GM23248 (cell line): ENCODE data around the gene GABRA6. TPM values are rescaled to one million over a fixed set of nuclear protein-coding genes. Genes with fewer than 3 reads are reported as not detected.

Experiments used
- DNase-seq: peaks from one replicate; pipeline ENCODE4 v3.0.0-alpha.2; 2015
- H2AFZ ChIP-seq: fragments of 200-600 bp; sonication (generic); 2 replicates; pipeline ENCODE4 v1.6.1; 2016; ENCODE audit warnings: antibody characterized with exemption
- H3F3A ChIP-seq: fragments of 200-600 bp; sonication (generic); 2 replicates; pipeline ENCODE4 v1.6.1; 2016; ENCODE audit warnings: mild to moderate bottlenecking, antibody characterized with exemption, mixed run types; ENCODE audit not compliant: insufficient read depth
- H3K27ac ChIP-seq: fragments of 200-600 bp; sonication (generic); 2 replicates; pipeline ENCODE4 v1.5.1; 2016; ENCODE audit warnings: mild to moderate bottlenecking
- H3K27me3 ChIP-seq: fragments of 200-600 bp; sonication (generic); replicated peaks from 2 replicates; pipeline ENCODE4 v1.6.1; 2016; ENCODE audit warnings: mild to moderate bottlenecking; ENCODE audit not compliant: insufficient read depth
- H3K36me3 ChIP-seq: fragments of 200-600 bp; sonication (generic); 2 replicates; pipeline ENCODE4 v1.6.1; 2016; ENCODE audit warnings: low read depth, mild to moderate bottlenecking
- H3K4me1 ChIP-seq: fragments of 200-600 bp; sonication (generic); 2 replicates; pipeline ENCODE4 v1.6.1; 2016; ENCODE audit warnings: mild to moderate bottlenecking; ENCODE audit not compliant: insufficient read depth
- H3K4me2 ChIP-seq: fragments of 200-600 bp; sonication (generic); one replicate; pipeline ENCODE4 v1.6.1; 2016; ENCODE audit warnings: mild to moderate bottlenecking; ENCODE audit not compliant: unreplicated experiment
- H3K4me3 ChIP-seq: fragments of 200-600 bp; sonication (generic); 2 replicates; pipeline ENCODE4 v1.5.1; 2016; ENCODE audit warnings: mild to moderate bottlenecking
- H3K79me2 ChIP-seq: fragments of 200-600 bp; sonication (generic); 2 replicates; pipeline ENCODE4 v1.6.1; 2016; ENCODE audit warnings: mild to moderate bottlenecking; ENCODE audit not compliant: insufficient read depth
- H3K9ac ChIP-seq: fragments of 200-600 bp; sonication (generic); 2 replicates; pipeline ENCODE4 v1.6.1; 2016; ENCODE audit warnings: mild to moderate bottlenecking
- H3K9me2 ChIP-seq: fragments of 200-600 bp; sonication (generic); 2 replicates; pipeline ENCODE4 v1.6.1; 2016; ENCODE audit warnings: mixed run types, mild to moderate bottlenecking, moderate library complexity; ENCODE audit not compliant: insufficient read depth
- H3K9me3 ChIP-seq: fragments of 200-600 bp; sonication (generic); one replicate; pipeline ENCODE4 v1.6.1; 2017; ENCODE audit warnings: low read depth
- H4K20me1 ChIP-seq: fragments of 200-600 bp; sonication (generic); 2 replicates; pipeline ENCODE4 v1.6.0; 2016; ENCODE audit not compliant: insufficient read depth
- EZH2 ChIP-seq: fragments of 200-600 bp; sonication (generic); IDR thresholded peaks from 2 replicates; pipeline ENCODE4 v1.6.1; 2018; ENCODE audit warnings: antibody characterized with exemption, mild to moderate bottlenecking; ENCODE audit not compliant: insufficient read depth, poor library complexity, severe bottlenecking
- EZH2phosphoT487 ChIP-seq: fragments of 200-600 bp; sonication (generic); IDR thresholded peaks from 2 replicates; pipeline ENCODE4 v1.6.1; 2018; ENCODE audit warnings: antibody characterized with exemption, moderate library complexity, mild to moderate bottlenecking, low read depth; ENCODE audit not compliant: insufficient read depth
- WGBS, 2 experiments: methylation state at CpG; one replicate each; pipeline ENCODE4 v1.1.6; 2015 to 2017; ENCODE audit warnings: low lambda C conversion rate in 2 of 2, low coverage in 1 of 2; ENCODE audit errors: missing lambda C conversion rate in 2 of 2; 5-methylcytosine and 5-hydroxymethylcytosine counted together
- in situ Hi-C: fragments of 300-500 bp; cut with MboI; formaldehyde crosslinking; loops from 2 replicates; pipeline ENCODE4 v1.15.0; 2020
- polyA plus RNA-seq: library from polyadenylated mRNA; unstranded; fragments of >200 nt; fragmentation: Nextera tagmentation; extraction: Ambion mirVana; gene quantifications from 2 replicates; pipeline ENCODE4 v1.2.1, GENCODE V29; 2016
- total RNA-seq: library from RNA; depleted of rRNA; stranded (reverse); fragments of >200 nt; shearing (Covaris generic); gene quantifications from 2 replicates; pipeline ENCODE4 v1.2.3, GENCODE V29; 2014

The GABRA6 gene
- total and polyA plus RNA-seq, 2 experiments from 2014 or later, result not detected

DNA sequence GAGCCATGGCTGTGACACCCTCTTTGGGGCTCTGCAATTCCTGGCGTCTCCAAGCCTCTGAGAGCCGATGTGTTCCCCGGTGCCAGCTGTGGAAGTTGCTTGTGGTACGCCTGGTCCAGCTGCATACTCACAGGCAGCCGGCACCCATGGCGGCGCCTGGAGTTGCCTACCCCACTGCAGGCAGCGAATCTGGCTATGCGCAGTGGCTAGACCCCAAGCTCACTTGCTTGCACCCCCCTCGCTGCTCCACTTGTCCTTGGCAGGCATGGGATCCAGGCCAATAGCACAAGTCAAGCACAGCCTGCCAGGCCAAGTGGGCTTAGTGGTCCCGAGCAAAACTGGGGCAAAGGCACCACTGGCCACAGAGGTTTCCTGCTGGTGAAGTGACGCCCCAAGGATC, 24.7 kb upstream of the GABRA6 start:
- no peaks in the 10 kb centered on the region for H3K36me3 ChIP-seq

DNA sequence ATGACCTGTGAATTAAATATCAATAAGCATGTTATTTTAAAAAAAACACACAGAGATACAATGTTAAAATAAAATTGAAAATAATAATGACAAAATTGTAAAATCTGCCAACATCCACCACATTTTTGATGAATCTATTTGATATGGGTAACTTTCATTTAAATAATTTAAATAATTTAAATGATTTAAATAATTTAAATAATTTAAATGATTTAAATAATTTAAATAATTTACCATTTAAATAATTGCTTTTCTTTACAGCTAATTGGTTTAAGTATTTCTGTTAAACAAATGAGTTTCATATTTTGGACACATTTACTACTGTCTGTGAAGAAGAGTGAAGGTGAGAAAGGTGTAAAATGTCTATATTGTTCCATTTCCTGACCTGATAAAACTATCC, 22.1 kb upstream of the GABRA6 start:
- in situ Hi-C loops, result no loop called here
- H3K4me1 ChIP-seq, result no peaks in the 10 kb centered on the region
- H3K36me3 ChIP-seq, result no peaks in the 10 kb centered on the region
- no peak overlapping the region for H3K27ac ChIP-seq
- no peak for DNase-seq
- no peak overlapping the region for H2AFZ ChIP-seq
- H3K27me3 ChIP-seq, result no peaks in the 10 kb centered on the region
- TF ChIP-seq EZH2 (no peak), EZH2phosphoT487 (no peak)
- no peaks in the 10 kb centered on the region for H3F3A ChIP-seq
- no peaks in the 10 kb centered on the region for H3K9me3 ChIP-seq
- H3K9ac ChIP-seq, result no peak overlapping the region
- no peaks in the 10 kb centered on the region for H3K9me2 ChIP-seq
- H3K4me3 ChIP-seq, result no peak overlapping the region
- no peaks in the 10 kb centered on the region for H3K79me2 ChIP-seq
- H3K4me2 ChIP-seq, result no peak overlapping the region
- H4K20me1 ChIP-seq, result no peaks in the 10 kb centered on the region

More for the DNA sequence above, 24.7 kb upstream of the GABRA6 start:
- 52 to 54% methylated on average over 10 to 11 of the region's 12 CpGs for WGBS, 2 experiments
- Histone ChIP-seq H3K27ac (no peak overlapping the region), H3K4me3 (no peak overlapping the region), H3K4me1 (no peaks in the 10 kb centered on the region), H3K27me3 (no peaks in the 10 kb centered on the region), H3K9me3 (no peaks in the 10 kb centered on the region), H3F3A (no peaks in the 10 kb centered on the region), H3K79me2 (no peaks in the 10 kb centered on the region), H3K9me2 (no peaks in the 10 kb centered on the region), H3K4me2 (no peak overlapping the region), H2AFZ (no peak overlapping the region), H3K9ac (no peak overlapping the region), H4K20me1 (no peaks in the 10 kb centered on the region)
- no peak for TF ChIP-seq EZH2
- TF ChIP-seq EZH2phosphoT487, result no peak
- DNase-seq, result no peak
- in situ Hi-C loops, result no loop called here

DNA sequence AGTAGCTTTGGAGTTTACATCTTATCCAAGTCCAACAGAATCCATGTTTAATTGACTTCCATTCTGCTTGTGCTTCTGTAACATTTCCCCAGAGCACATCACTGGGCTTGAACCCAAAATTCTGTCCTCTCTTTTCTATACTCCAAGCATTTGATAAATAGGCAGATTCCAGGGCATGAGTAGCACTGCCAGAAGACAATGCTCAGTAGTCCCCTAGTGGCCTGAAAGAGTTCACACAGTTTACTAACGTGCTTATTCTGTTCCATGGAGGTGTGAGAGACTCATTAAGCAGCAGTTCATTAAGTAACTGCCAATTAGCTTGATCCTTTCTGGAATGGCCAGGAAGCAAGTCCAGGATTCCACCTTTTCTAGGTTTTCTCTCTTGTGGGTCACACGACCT, 9.4 kb upstream of the GABRA6 start:
- H3K4me2 ChIP-seq, result no peak overlapping the region
- no peak overlapping the region for H2AFZ ChIP-seq
- no peaks in the 10 kb centered on the region for H3K36me3 ChIP-seq
- in situ Hi-C loops, result no loop called here
- no peaks in the 10 kb centered on the region for H3K27me3 ChIP-seq
- no peak overlapping the region for H3K4me3 ChIP-seq
- no peaks in the 10 kb centered on the region for H3K9me3 ChIP-seq
- H3K27ac ChIP-seq, result no peak overlapping the region
- no peak for DNase-seq
- no peaks in the 10 kb centered on the region for H3K79me2 ChIP-seq
- 2 to 7% methylated on average over 2 of the region's 2 CpGs for WGBS, 2 experiments
- H3K9ac ChIP-seq, result no peak overlapping the region
- TF ChIP-seq EZH2phosphoT487 (no peak), EZH2 (no peak)
- no peaks in the 10 kb centered on the region for H4K20me1 ChIP-seq
- H3K4me1 ChIP-seq, result no peaks in the 10 kb centered on the region
- H3F3A ChIP-seq, result no peaks in the 10 kb centered on the region
- no peaks in the 10 kb centered on the region for H3K9me2 ChIP-seq

DNA sequence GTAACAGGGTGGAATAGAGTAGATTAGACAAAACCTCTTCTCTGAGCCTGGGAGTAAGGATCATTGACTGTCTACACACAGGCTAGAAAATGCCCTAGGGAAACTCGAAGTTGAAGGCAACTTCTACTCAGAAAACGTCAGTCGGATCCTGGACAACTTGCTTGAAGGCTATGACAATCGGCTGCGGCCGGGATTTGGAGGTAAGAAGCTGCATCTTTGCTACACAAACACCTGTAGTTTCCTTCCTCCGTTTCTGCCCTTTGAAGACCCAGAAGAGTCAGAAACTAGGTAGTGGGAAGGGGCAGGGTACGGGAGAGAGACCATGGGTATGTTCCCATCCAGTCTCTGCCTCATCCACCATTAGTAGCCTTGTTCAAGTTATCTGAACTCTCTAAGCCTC, 628 bp downstream of the GABRA6 start:
- TF ChIP-seq EZH2 (no peak), EZH2phosphoT487 (no peak)
- H3K4me3 ChIP-seq, result no peak overlapping the region
- in situ Hi-C loops, result no loop called here
- no peak overlapping the region for H3K9ac ChIP-seq
- no peak for DNase-seq
- H2AFZ ChIP-seq, result no peak overlapping the region
- no peaks in the 10 kb centered on the region for H3K36me3 ChIP-seq
- no peaks in the 10 kb centered on the region for H3K9me2 ChIP-seq
- peaks cover 3% of the 10 kb centered on the region for H3K9me3 ChIP-seq
- H3K4me2 ChIP-seq, result no peak overlapping the region
- H3K27ac ChIP-seq, result no peak overlapping the region
- no peaks in the 10 kb centered on the region for H3K79me2 ChIP-seq
- no peaks in the 10 kb centered on the region for H3F3A ChIP-seq
- WGBS, 2 experiments, result 25 to 28% methylated on average over 8 of the region's 8 CpGs
- no peaks in the 10 kb centered on the region for H3K27me3 ChIP-seq
- no peaks in the 10 kb centered on the region for H3K4me1 ChIP-seq
- no peaks in the 10 kb centered on the region for H4K20me1 ChIP-seq

DNA sequence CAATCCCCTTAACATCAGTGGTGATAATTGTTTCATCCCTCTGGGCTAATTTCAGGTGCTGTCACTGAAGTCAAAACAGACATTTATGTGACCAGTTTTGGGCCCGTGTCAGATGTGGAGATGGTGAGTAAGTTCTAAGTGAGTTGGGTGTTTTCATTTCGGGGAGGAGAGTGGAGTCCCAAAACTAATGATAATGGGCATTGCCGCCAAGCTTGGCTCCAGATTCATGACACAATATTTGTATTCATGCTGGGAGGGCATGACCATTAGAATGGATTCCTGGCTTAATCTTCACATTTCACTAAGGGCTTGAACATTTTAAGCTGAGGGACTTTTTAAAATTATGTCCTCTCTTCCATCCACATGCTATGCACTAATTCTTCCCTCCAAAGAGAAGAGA, 1.4 kb downstream of the GABRA6 start:
- Histone ChIP-seq H3K36me3 (no peaks in the 10 kb centered on the region), H2AFZ (no peak overlapping the region), H3K9ac (no peak overlapping the region), H3K79me2 (no peaks in the 10 kb centered on the region), H3K4me2 (no peak overlapping the region), H3K27ac (no peak overlapping the region), H3K9me3 (peaks cover 3% of the 10 kb centered on the region), H4K20me1 (no peaks in the 10 kb centered on the region), H3K27me3 (no peaks in the 10 kb centered on the region), H3K4me3 (no peak overlapping the region), H3K9me2 (no peaks in the 10 kb centered on the region), H3K4me1 (no peaks in the 10 kb centered on the region), H3F3A (no peaks in the 10 kb centered on the region)
- 23 to 30% methylated on average over 3 of the region's 3 CpGs for WGBS, 2 experiments
- in situ Hi-C loops, result no loop called here
- TF ChIP-seq EZH2, result no peak
- TF ChIP-seq EZH2phosphoT487, result no peak
- DNase-seq, result no peak
